ENCODE data around the gene HEY2.
"Not testable (repeated sequence)": the region's sequence is repeated elsewhere in the genome, so short reads cannot be mapped to it uniquely, and the experiment has no call there.

Gene HEY2

GRCh38 chr6:125776107-125776826 is 26.8 kb downstream of the HEY2 start:
- not testable (repeated sequence) for H3K27me3 ChIP-seq (replicated peaks; ENCODE audit: control insufficient read depth, insufficient read depth, low read length); DNase-seq (ENCODE audit: low read depth); H3K4me1 ChIP-seq (ENCODE audit: control insufficient read depth, insufficient read depth, low read length); H3K36me3 ChIP-seq (ENCODE audit: control insufficient read depth, insufficient read depth, low read length, severe bottlenecking); H3K4me3 ChIP-seq (ENCODE audit: low read length); H3K9ac ChIP-seq (ENCODE audit: low read length); H3K9me3 ChIP-seq (ENCODE audit: control insufficient read depth, low read length)

GRCh38 chr6:125779924-125780539 is 30.6 kb downstream of the HEY2 start:
- peak; percentile 97 for DNase-seq (ENCODE audit: low read depth)
- Histone ChIP-seq H3K27me3 (replicated peaks; ENCODE audit: control insufficient read depth, insufficient read depth, low read length) (no peaks in the 10 kb centered on the region), H3K36me3 (ENCODE audit: control insufficient read depth, insufficient read depth, low read length, severe bottlenecking) (no peaks in the 10 kb centered on the region), H3K4me3 (ENCODE audit: low read length) (peak overlapping the region; percentile 86), H3K9ac (ENCODE audit: low read length) (peak overlapping the region; percentile 86), H3K4me1 (ENCODE audit: control insufficient read depth, insufficient read depth, low read length) (peaks cover 21% of the 10 kb centered on the region), H3K9me3 (ENCODE audit: control insufficient read depth, low read length) (no peaks in the 10 kb centered on the region)

- H3K27me3 ChIP-seq (replicated peaks; ENCODE audit: control insufficient read depth, insufficient read depth, low read length): no peaks in the 10 kb centered on the region
- H3K9ac ChIP-seq (ENCODE audit: low read length): peak overlapping the region; percentile 86
- no peaks in the 10 kb centered on the region for H3K9me3 ChIP-seq (ENCODE audit: control insufficient read depth, low read length)
- H3K4me3 ChIP-seq (ENCODE audit: low read length): peak overlapping the region; percentile 86
- peak; percentile 85 for DNase-seq (ENCODE audit: low read depth)
- peaks cover 21% of the 10 kb centered on the region for H3K4me1 ChIP-seq (ENCODE audit: control insufficient read depth, insufficient read depth, low read length)
- no peaks in the 10 kb centered on the region for H3K36me3 ChIP-seq (ENCODE audit: control insufficient read depth, insufficient read depth, low read length, severe bottlenecking)
Observed at GRCh38 chr6:125780540-125781313, 31.3 kb downstream of the HEY2 start.

- Histone ChIP-seq H3K36me3 (ENCODE audit: control insufficient read depth, insufficient read depth, low read length, severe bottlenecking) (no peaks in the 10 kb centered on the region), H3K9me3 (ENCODE audit: control insufficient read depth, low read length) (no peaks in the 10 kb centered on the region), H3K4me1 (ENCODE audit: control insufficient read depth, insufficient read depth, low read length) (peaks cover 21% of the 10 kb centered on the region), H3K9ac (ENCODE audit: low read length) (peak overlapping the region; percentile 86), H3K27me3 (replicated peaks; ENCODE audit: control insufficient read depth, insufficient read depth, low read length) (no peaks in the 10 kb centered on the region), H3K4me3 (ENCODE audit: low read length) (peak overlapping the region; percentile 86)
- peak; percentile 60 for DNase-seq (ENCODE audit: low read depth)
Observed at GRCh38 chr6:125781314-125781868, 32.0 kb downstream of the HEY2 start.

- Histone ChIP-seq H3K9me3 (ENCODE audit: control insufficient read depth, low read length) (no peaks in the 10 kb centered on the region), H3K4me1 (ENCODE audit: control insufficient read depth, insufficient read depth, low read length) (peaks cover 35% of the 10 kb centered on the region), H3K27me3 (replicated peaks; ENCODE audit: control insufficient read depth, insufficient read depth, low read length) (no peaks in the 10 kb centered on the region), H3K4me3 (ENCODE audit: low read length) (no peak overlapping the region), H3K9ac (ENCODE audit: low read length) (no peak overlapping the region), H3K36me3 (ENCODE audit: control insufficient read depth, insufficient read depth, low read length, severe bottlenecking) (no peaks in the 10 kb centered on the region)
- peak; percentile 71 for DNase-seq (ENCODE audit: low read depth)
Observed at GRCh38 chr6:125784365-125784764, 34.9 kb downstream of the HEY2 start.

- DNase-seq (ENCODE audit: low read depth): peak; percentile 61
- Histone ChIP-seq H3K9ac (ENCODE audit: low read length) (peak overlapping the region; percentile 58), H3K36me3 (ENCODE audit: control insufficient read depth, insufficient read depth, low read length, severe bottlenecking) (no peaks in the 10 kb centered on the region), H3K4me3 (ENCODE audit: low read length) (no peak overlapping the region), H3K4me1 (ENCODE audit: control insufficient read depth, insufficient read depth, low read length) (peaks cover 48% of the 10 kb centered on the region), H3K27me3 (replicated peaks; ENCODE audit: control insufficient read depth, insufficient read depth, low read length) (no peaks in the 10 kb centered on the region), H3K9me3 (ENCODE audit: control insufficient read depth, low read length) (no peaks in the 10 kb centered on the region)
Observed at GRCh38 chr6:125787791-125788190, 38.4 kb downstream of the HEY2 start.

- H3K27me3 ChIP-seq (replicated peaks; ENCODE audit: control insufficient read depth, insufficient read depth, low read length): no peaks in the 10 kb centered on the region
- H3K4me1 ChIP-seq (ENCODE audit: control insufficient read depth, insufficient read depth, low read length): peaks cover 54% of the 10 kb centered on the region
- H3K9me3 ChIP-seq (ENCODE audit: control insufficient read depth, low read length): no peaks in the 10 kb centered on the region
- peak overlapping the region; percentile 97 for H3K9ac ChIP-seq (ENCODE audit: low read length)
- H3K4me3 ChIP-seq (ENCODE audit: low read length): peak overlapping the region; percentile 90
- peak; percentile 58 for DNase-seq (ENCODE audit: low read depth)
- no peaks in the 10 kb centered on the region for H3K36me3 ChIP-seq (ENCODE audit: control insufficient read depth, insufficient read depth, low read length, severe bottlenecking)
Observed at GRCh38 chr6:125789167-125789566, 39.7 kb downstream of the HEY2 start.

GRCh38 chr6:125789576-125790357 is 40.3 kb downstream of the HEY2 start:
- H3K36me3 ChIP-seq (ENCODE audit: control insufficient read depth, insufficient read depth, low read length, severe bottlenecking): no peaks in the 10 kb centered on the region
- H3K9ac ChIP-seq (ENCODE audit: low read length): peak overlapping the region; percentile 97
- H3K27me3 ChIP-seq (replicated peaks; ENCODE audit: control insufficient read depth, insufficient read depth, low read length): no peaks in the 10 kb centered on the region
- H3K4me3 ChIP-seq (ENCODE audit: low read length): peak overlapping the region; percentile 90
- peak; percentile 53 for DNase-seq (ENCODE audit: low read depth)
- peaks cover 54% of the 10 kb centered on the region for H3K4me1 ChIP-seq (ENCODE audit: control insufficient read depth, insufficient read depth, low read length)
- no peaks in the 10 kb centered on the region for H3K9me3 ChIP-seq (ENCODE audit: control insufficient read depth, low read length)

GRCh38 chr6:125790358-125791150 is 41.1 kb downstream of the HEY2 start, which contains the start of gene NCOA7:
NCOA7 (plus strand) TSS chr6:125790960; CDS start chr6:125815355, 24,395 bp downstream.
- Histone ChIP-seq H3K9ac (ENCODE audit: low read length) (peak within 1 kb of the TSS; percentile 97), H3K4me1 (ENCODE audit: control insufficient read depth, insufficient read depth, low read length) (peaks cover 62% of the 10 kb centered on the region), H3K4me3 (ENCODE audit: low read length) (peak within 1 kb of the TSS; percentile 90), H3K36me3 (ENCODE audit: control insufficient read depth, insufficient read depth, low read length, severe bottlenecking) (no peaks in the 10 kb centered on the region), H3K27me3 (replicated peaks; ENCODE audit: control insufficient read depth, insufficient read depth, low read length) (no peaks in the 10 kb centered on the region), H3K9me3 (ENCODE audit: control insufficient read depth, low read length) (no peaks in the 10 kb centered on the region)
- DNase-seq (ENCODE audit: low read depth): peak; percentile 83

Measured in adipocyte (in vitro differentiated cells).